Measurements from ENCODE around the gene MBD3.

Gene MBD3

DNA sequence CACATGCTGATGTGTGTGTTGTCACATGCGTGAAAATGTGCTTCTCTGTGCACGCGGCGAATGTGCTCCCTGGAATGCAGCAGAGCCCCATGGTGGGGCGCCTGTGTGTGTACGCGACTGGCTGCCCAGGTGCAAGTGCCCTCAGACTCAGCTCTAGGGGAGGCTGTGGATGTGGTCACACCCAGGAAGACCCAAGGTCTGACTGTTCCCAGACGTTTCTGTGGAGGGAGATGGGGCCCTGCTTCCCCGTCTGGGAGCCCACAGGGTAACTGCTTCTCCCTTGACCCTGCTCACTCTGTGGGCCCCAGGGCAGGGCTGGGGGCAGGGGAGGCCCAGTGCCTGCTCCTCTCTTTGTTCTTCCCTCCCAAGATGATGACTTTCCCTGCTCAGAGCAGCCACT lies 20.5 kb upstream of the MBD3 start:
- Histone ChIP-seq H3K27ac (no peak overlapping the region), H3K9me3 (ENCODE audit: severe bottlenecking) (no peaks in the 10 kb centered on the region), H3K4me3 (ENCODE audit: low read depth, low read length) (no peak overlapping the region), H3K36me3 (peaks cover 81% of the 10 kb centered on the region), H3K27me3 (ENCODE audit: insufficient read depth, low read depth, severe bottlenecking) (no peaks in the 10 kb centered on the region)
- DNase-seq: no peak
- no peak for TF ChIP-seq CTCF (IDR thresholded peaks at IDR 0.05; ENCODE audit: low read depth, low read length)

DNA sequence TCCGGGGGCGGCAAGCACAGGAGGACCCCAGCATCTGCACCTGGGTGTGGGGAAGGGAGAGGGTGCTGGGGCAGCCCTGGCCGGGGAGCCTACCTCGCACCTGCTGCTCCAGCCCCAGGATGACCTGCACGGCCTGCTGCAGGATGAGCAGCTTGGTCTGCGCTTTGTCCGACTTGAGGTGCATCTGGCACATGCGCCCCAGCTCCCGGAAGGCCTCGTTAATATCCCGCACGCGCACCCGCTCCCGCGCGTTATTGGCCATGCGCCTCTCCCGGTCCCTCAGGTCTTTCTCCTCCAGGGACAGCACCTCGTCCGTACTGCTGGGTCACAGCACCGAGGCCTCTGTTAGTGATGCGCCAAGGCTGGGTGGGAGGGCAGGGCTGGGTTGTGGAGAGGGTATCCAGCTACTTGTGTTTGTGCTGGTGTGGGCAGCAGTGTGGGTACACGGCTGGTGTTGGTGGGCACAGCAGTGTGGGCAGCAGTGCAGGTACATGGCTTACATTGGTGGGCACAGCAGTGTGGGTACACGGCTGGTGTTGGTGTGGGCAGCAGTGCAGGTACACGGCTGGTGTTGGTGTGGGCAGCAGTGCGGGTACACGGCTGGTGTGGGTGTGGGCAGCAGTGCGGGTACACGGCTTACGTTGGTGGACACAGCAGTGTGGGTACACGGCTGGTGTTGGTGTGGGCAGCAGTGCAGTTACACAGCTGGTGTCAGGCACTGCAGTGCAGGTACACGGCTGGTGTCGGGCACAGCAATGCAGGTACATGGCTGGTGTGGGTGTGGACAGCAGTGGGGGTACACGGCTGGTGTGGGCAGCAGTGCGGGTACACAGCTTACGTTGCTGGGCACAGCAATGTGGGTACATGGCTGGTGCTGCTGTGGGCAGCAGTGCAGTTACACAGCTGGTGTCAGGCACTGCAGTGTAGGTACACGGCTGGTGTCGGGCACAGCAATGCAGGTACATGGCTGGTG lies 19.7 kb upstream of the MBD3 start:
- Histone ChIP-seq H3K36me3 (peaks cover 74% of the 10 kb centered on the region), H3K9me3 (ENCODE audit: severe bottlenecking) (no peaks in the 10 kb centered on the region), H3K27me3 (ENCODE audit: insufficient read depth, low read depth, severe bottlenecking) (no peaks in the 10 kb centered on the region), H3K27ac (no peak overlapping the region), H3K4me3 (ENCODE audit: low read depth, low read length) (no peak overlapping the region)
- TF ChIP-seq CTCF (IDR thresholded peaks at IDR 0.05; ENCODE audit: low read depth, low read length): no peak
- DNase-seq: no peak

DNA sequence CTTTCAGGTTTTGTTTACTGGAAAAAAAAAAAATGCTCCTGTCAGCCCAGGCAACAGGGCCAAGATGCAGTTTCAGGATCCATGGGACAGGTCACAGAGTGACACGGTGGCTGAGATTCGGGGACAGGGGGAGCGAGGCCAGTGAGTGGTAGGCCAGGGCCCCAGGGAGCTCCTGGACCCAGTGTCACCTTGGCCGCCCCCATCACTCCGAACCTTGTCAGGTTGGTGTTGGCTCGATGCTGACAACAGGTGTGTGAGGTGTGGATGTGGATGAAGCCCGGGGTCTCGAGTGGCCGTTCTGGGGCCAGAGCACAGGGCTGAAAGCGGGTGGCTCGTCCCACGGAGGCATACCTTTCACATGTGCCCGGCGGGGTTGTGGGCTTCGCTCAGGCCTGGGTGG lies 18.7 kb upstream of the MBD3 start:
- no peak for TF ChIP-seq CTCF (IDR thresholded peaks at IDR 0.05; ENCODE audit: low read depth, low read length)
- Histone ChIP-seq H3K36me3 (peaks cover 63% of the 10 kb centered on the region), H3K4me3 (ENCODE audit: low read depth, low read length) (no peak overlapping the region), H3K27ac (no peak overlapping the region), H3K27me3 (ENCODE audit: insufficient read depth, low read depth, severe bottlenecking) (no peaks in the 10 kb centered on the region), H3K9me3 (ENCODE audit: severe bottlenecking) (no peaks in the 10 kb centered on the region)
- DNase-seq: no peak

DNA sequence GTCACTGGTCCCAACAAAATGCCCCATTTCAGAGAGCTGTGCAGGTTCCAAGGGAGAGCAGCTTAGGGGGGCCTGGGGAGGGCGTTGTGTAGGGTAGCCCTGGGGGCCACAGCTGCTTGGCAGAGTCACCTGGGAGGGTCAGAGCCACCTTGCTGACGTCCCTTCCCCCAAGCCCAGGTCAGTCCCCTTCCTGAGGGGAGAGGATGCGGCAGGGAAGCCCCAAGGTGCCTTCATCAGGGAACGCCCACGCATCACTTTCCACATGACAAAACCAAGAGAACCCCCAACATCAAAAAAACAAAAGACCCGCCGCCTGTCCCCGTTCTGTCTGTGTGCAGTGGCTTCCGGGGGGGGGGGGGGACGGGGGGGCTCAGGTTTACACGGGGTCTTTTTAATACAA lies 17.9 kb upstream of the MBD3 start:
- Histone ChIP-seq H3K27me3 (ENCODE audit: insufficient read depth, low read depth, severe bottlenecking) (no peaks in the 10 kb centered on the region), H3K9me3 (ENCODE audit: severe bottlenecking) (no peaks in the 10 kb centered on the region), H3K27ac (no peak overlapping the region), H3K36me3 (peaks cover 55% of the 10 kb centered on the region), H3K4me3 (ENCODE audit: low read depth, low read length) (no peak overlapping the region)
- no peak for TF ChIP-seq CTCF (IDR thresholded peaks at IDR 0.05; ENCODE audit: low read depth, low read length)
- no peak for DNase-seq

DNA sequence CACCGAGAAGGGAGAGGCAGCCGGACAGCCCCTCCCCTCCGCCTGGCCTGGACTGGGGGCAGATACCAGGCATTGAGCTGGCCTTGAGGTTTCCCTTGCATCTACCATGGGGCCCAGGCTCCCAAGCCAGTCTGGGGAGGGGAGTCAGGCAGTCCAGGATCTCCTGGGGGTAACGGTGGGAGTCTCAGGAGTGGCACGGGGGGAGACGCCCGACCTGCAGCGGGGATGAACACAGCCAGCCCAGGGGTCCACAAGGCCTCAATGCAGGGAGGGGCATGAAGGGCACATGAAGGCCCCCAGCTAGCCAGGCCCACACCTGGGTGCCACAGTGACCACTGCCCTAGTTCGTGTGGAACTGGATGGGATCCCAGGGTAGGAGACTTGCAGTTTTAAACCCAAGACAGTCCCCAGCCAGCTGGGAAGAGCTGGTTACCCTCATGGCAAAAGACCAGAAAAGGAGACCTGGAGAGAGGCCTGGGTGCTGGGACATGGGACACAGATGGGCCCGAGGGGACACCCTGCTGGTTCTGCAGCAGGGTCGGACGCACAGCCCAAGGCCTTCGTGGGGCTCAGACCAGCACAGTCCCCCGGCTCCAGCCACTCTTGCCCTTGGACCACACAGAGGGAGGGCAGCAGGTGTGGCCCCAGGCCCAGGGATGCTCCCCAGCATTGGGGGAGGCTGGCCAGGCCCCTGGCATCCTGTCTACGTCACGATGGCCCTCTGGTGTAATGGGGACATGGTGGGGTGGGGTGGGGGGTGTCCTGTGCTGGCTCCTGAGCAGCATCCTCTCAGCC lies 17.2 kb upstream of the MBD3 start:
- peaks cover 48% of the 10 kb centered on the region for H3K36me3 ChIP-seq
- H3K27me3 ChIP-seq (ENCODE audit: insufficient read depth, low read depth, severe bottlenecking): no peaks in the 10 kb centered on the region
- no peak for DNase-seq
- no peak overlapping the region for H3K4me3 ChIP-seq (ENCODE audit: low read depth, low read length)
- no peak for TF ChIP-seq CTCF (IDR thresholded peaks at IDR 0.05; ENCODE audit: low read depth, low read length)
- H3K9me3 ChIP-seq (ENCODE audit: severe bottlenecking): no peaks in the 10 kb centered on the region
- H3K27ac ChIP-seq: no peak overlapping the region

Data from WERI-Rb-1 (cell line).